Uterus (tissue), 2 donors: ENCODE measurements around the gene RTN1.

Experiments
- POLR2A ChIP-seq, 2 donors: fragments of 450-650 bp; IDR thresholded peaks; one replicate each; pipeline ENCODE4 v1.6.1; 2016; ENCODE audit warnings: antibody characterized with exemption in 2 of 2, mild to moderate bottlenecking in 1 of 2, moderate library complexity in 1 of 2
- TF ChIP-seq, protein P1 (sequence below), 4 experiments: fragments of 200-600 bp in 2 of 4; fragments of 450-650 bp in 2 of 4; sonication (generic) in 2 of 4; IDR thresholded peaks; one replicate each; pipeline ENCODE4 v1.5.1; 2016 to 2019; ENCODE audit warnings: antibody characterized with exemption in 4 of 4, mild to moderate bottlenecking in 2 of 4, moderate library complexity in 1 of 4

- TF ChIP-seq, protein P1, sequence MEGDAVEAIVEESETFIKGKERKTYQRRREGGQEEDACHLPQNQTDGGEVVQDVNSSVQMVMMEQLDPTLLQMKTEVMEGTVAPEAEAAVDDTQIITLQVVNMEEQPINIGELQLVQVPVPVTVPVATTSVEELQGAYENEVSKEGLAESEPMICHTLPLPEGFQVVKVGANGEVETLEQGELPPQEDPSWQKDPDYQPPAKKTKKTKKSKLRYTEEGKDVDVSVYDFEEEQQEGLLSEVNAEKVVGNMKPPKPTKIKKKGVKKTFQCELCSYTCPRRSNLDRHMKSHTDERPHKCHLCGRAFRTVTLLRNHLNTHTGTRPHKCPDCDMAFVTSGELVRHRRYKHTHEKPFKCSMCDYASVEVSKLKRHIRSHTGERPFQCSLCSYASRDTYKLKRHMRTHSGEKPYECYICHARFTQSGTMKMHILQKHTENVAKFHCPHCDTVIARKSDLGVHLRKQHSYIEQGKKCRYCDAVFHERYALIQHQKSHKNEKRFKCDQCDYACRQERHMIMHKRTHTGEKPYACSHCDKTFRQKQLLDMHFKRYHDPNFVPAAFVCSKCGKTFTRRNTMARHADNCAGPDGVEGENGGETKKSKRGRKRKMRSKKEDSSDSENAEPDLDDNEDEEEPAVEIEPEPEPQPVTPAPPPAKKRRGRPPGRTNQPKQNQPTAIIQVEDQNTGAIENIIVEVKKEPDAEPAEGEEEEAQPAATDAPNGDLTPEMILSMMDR (IDR thresholded peaks at IDR 0.05): no peak
- TF ChIP-seq POLR2A (IDR thresholded peaks at IDR 0.05): no peak
Measured at GRCh38 chr14:59547310-59547709, 323.3 kb downstream of the RTN1 start.
